ENCODE measurements around the gene NBPF1. TPM values are rescaled to one million over a fixed set of nuclear protein-coding genes. Genes with fewer than 3 reads are reported as not detected.

Gene NBPF1
- total and polyA plus RNA-seq, 2 donors (not counting 3 experiments of a cell fraction or from before 2014, with no cell fraction given) = 23.0 to 58.4 TPM

DNA sequence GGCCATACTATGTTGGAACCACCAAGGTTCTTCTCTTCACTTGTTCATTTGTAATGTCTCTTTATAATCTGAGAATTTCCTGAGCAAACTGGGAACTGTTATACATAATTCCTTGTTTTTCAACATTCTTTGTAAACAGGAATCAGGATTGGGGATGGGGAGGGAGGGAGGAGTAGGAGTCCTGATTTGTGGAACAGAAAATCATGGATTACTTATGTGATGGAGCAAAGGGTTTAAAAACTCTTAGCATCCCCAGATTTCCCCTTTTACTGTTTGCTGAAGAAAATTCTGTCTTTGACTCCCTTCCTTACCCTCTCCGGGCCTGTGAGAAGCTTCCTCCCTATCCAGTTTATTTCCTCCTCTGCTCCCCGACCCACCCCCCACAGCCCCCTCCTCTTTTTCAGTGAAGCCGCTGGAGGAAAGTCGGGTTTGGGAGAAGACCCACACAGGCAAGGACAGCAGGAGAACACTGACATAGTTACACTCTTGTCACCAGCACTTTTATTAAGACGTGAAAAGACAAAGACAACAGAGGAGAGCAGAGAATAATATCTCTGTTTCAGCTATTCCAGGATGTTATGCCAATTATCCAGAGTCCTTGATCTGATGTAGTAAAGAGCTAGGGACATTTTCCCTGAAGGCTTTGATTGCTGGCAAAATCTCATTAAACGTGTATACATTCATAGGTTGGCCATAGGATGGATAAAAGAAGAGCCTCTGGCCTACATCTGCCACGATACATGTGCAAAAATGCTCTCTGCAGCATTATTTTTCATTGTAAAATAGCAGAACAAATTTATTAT is 4.6 kb upstream of the NBPF1 start:
- CTCF ChIA-PET = interaction anchor here (4.8 kb wide), 1 partner anchor 334 kb away, joined by 47 read pairs; no protein-coding TSS in a partner anchor
- Histone ChIP-seq H3K27me3 (ENCODE audit: control insufficient read depth in 2 of 2, insufficient read depth in 2 of 2, low read length in 2 of 2) (no peaks in the 10 kb centered on the region), H3K36me3 (ENCODE audit: control insufficient read depth in 2 of 2, extremely low read depth in 1 of 2, insufficient read depth in 2 of 2, low read length in 2 of 2) (peaks cover 0 to 15% of the 10 kb centered on the region in 2 experiments), H3K27ac (ENCODE audit: insufficient read depth, low read depth, low read length) (no peak overlapping the region), H3K4me1 (ENCODE audit: control insufficient read depth, extremely low read depth, insufficient read depth, low read length) (peaks cover 4% of the 10 kb centered on the region), H4K20me1 (replicated peaks; ENCODE audit: control insufficient read depth, extremely low read depth, insufficient read depth, low read length) (no peaks in the 10 kb centered on the region), H3K4me2 (ENCODE audit: insufficient read depth, low read length) (no peak overlapping the region), H3K79me2 (ENCODE audit: control insufficient read depth, insufficient read depth, low read length) (no peaks in the 10 kb centered on the region), H3K9ac (replicated peaks; ENCODE audit: extremely low read depth, insufficient read depth, low read length) (no peak overlapping the region), H3K4me3 (replicated peaks in 1 of 3; ENCODE audit: insufficient read depth in 1 of 3, low read depth in 1 of 3, low read length in 3 of 3) (no peak overlapping the region), H3K9me3 (replicated peaks; ENCODE audit: control insufficient read depth, insufficient read depth, low read length) (no peaks in the 10 kb centered on the region), H3K9me1 (replicated peaks; ENCODE audit: control insufficient read depth, extremely low read depth, insufficient read depth, low read length) (no peaks in the 10 kb centered on the region), H2AFZ (ENCODE audit: low read depth, low read length) (no peak overlapping the region)
- FAIRE-seq = no peak
- TF ChIP-seq POLR2AphosphoS5 (IDR thresholded peaks at IDR 0.05; ENCODE audit: insufficient read depth, low read depth, low read length) = no peak
- TF ChIP-seq FOS (IDR thresholded peaks at IDR 0.05; ENCODE audit: borderline replicate concordance, insufficient read depth, low read length) = no peak
- TF ChIP-seq EZH2 (IDR thresholded peaks at IDR 0.05; ENCODE audit: borderline replicate concordance, low read depth, low read length, severe bottlenecking) = no peak
- no peak for TF ChIP-seq MYC (IDR thresholded peaks at IDR 0.05; ENCODE audit: low read depth, low read length)
- TF ChIP-seq POLR2A (IDR thresholded peaks at IDR 0.05; ENCODE audit: low read depth, low read length) = no peak
- TF ChIP-seq MAX (IDR thresholded peaks at IDR 0.05; ENCODE audit: insufficient read depth, insufficient read length) = no peak
- TF ChIP-seq, protein P1, sequence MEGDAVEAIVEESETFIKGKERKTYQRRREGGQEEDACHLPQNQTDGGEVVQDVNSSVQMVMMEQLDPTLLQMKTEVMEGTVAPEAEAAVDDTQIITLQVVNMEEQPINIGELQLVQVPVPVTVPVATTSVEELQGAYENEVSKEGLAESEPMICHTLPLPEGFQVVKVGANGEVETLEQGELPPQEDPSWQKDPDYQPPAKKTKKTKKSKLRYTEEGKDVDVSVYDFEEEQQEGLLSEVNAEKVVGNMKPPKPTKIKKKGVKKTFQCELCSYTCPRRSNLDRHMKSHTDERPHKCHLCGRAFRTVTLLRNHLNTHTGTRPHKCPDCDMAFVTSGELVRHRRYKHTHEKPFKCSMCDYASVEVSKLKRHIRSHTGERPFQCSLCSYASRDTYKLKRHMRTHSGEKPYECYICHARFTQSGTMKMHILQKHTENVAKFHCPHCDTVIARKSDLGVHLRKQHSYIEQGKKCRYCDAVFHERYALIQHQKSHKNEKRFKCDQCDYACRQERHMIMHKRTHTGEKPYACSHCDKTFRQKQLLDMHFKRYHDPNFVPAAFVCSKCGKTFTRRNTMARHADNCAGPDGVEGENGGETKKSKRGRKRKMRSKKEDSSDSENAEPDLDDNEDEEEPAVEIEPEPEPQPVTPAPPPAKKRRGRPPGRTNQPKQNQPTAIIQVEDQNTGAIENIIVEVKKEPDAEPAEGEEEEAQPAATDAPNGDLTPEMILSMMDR (IDR thresholded peaks at IDR 0.05; ENCODE audit: extremely low read depth in 1 of 2, insufficient read depth in 1 of 2, low read depth in 1 of 2, low read length in 2 of 2) = no peak
- no peak for TF ChIP-seq GATA2 (IDR thresholded peaks at IDR 0.05; ENCODE audit: insufficient read depth, insufficient read length, low read depth, low read length)
- no peak for TF ChIP-seq JUN (IDR thresholded peaks at IDR 0.05; ENCODE audit: borderline replicate concordance, insufficient read depth, insufficient read length, low read depth)
- intact Hi-C loops (cut with micrococcal nuclease) (no loop called here), dilution Hi-C loops (cut with MboI; ENCODE audit: extremely low pct_ligation_motif_present, low sequenced_read_pairs) (no loop called here)
- POLR2A ChIA-PET = interaction anchor here (0.6 to 0.7 kb wide), 2 partner anchors 17 to 333 kb away, joined by 5 to 6 read pairs; no protein-coding TSS in a partner anchor
- DNase-seq (ENCODE audit: low read depth, low spot score) = no peak
- BruUV-seq (replicated peaks) = no TSS peak
